ENCODE data around the gene HOXA4. TPM values are rescaled to one million over a fixed set of nuclear protein-coding genes. Genes with fewer than 3 reads are reported as not detected.

Gene HOXA4
- total RNA-seq, 1 experiment from 2014 or later, result 2.0 TPM

- peak; percentile 87 for TF ChIP-seq ZFX (IDR thresholded peaks at IDR 0.05)
- no peak for TF ChIP-seq CBX3 (IDR thresholded peaks at IDR 0.05; ENCODE audit: low read depth)
- TF ChIP-seq JUND (IDR thresholded peaks at IDR 0.05), result no peak
- TF ChIP-seq EGR1 (IDR thresholded peaks at IDR 0.05; ENCODE audit: low read depth), result no peak
- TF ChIP-seq FOSL1 (IDR thresholded peaks at IDR 0.05; ENCODE audit: low read depth), result no peak
- TF ChIP-seq MAX (IDR thresholded peaks at IDR 0.05), result no peak
Measured at GRCh38 chr7:27166531-27167505, 36.3 kb upstream of the HOXA4 start (continued).

- Histone ChIP-seq H3K36me3 (ENCODE audit: control insufficient read depth in 1 of 2, insufficient read depth in 2 of 2, low read length in 2 of 2) (peaks cover 0 to 4% of the 10 kb centered on the region in 2 experiments; a peak in 1 of 4 replicates), H4K20me1 (ENCODE audit: insufficient read depth) (no peaks in the 10 kb centered on the region), H3K79me2 (ENCODE audit: insufficient read depth, low read length) (peaks cover 93% of the 10 kb centered on the region), H3K27me3 (ENCODE audit: insufficient read depth, low read length) (no peaks in the 10 kb centered on the region), H3K4me3 (replicated peaks in 1 of 2; ENCODE audit: low read depth in 1 of 2, low read length in 2 of 2) (peak overlapping the region; percentile 77 to 84), H3K9me3 (ENCODE audit: control insufficient read depth in 1 of 2, insufficient read depth in 1 of 2, low read depth in 1 of 2, low read length in 2 of 2) (no peaks in the 10 kb centered on the region), H3K9me2 (ENCODE audit: insufficient read depth) (no peaks in the 10 kb centered on the region), H3K4me1 (ENCODE audit: control insufficient read depth in 1 of 2, insufficient read depth in 2 of 2, low read length in 2 of 2) (peaks cover 27 to 76% of the 10 kb centered on the region in 2 experiments), H3K4me2 (ENCODE audit: low read length) (peak overlapping the region; percentile 97), H2AFZ (ENCODE audit: low read depth, low read length, poor library complexity, severe bottlenecking) (no peak overlapping the region), H3K27ac (ENCODE audit: low read depth, low read length) (peak overlapping the region; percentile 91), H3K9ac (ENCODE audit: low read length) (peak overlapping the region; percentile 89)
- CTCF ChIA-PET, result interaction anchor here (1.3 to 6.6 kb wide), 2 partner anchors 10 to 13 kb away, joined by 4 to 32 read pairs; partner anchors contain the start of gene HOXA7
- TF ChIP-seq TCF7L2 (IDR thresholded peaks at IDR 0.05; ENCODE audit: borderline replicate concordance, extremely low read depth, insufficient read depth, insufficient read length) (no peak), POLR2AphosphoS5 (IDR thresholded peaks at IDR 0.05; ENCODE audit: low read depth, low read length) (0 out of 2 replicates have a peak, but pooled peaks have one; percentile 10), CEBPB (IDR thresholded peaks at IDR 0.05; ENCODE audit: low read depth) (no peak), YY1 (IDR thresholded peaks at IDR 0.05; ENCODE audit: extremely low read depth, insufficient replicate concordance, low read depth, low read length) (no peak)
- intact Hi-C loops (cut with micrococcal nuclease), result loop anchor here (10.0 kb wide), 1 partner anchor 1301 kb away; no protein-coding TSS in a partner anchor
- RAD21 ChIA-PET (ENCODE audit: low non-redundant PET in 1 of 2, low total read pairs in 2 of 2, uncharacterized antibody in 2 of 2, unreplicated experiment in 2 of 2), result no interaction called here
- ATAC-seq, result no peak
- POLR2A ChIA-PET, result interaction anchor here (1.0 kb wide), 1 partner anchor 10 kb away, joined by 4 read pairs; no protein-coding TSS in a partner anchor
- no peak for DNase-seq (ENCODE audit: low read depth, low spot score)
- TSS peak; percentile 60 for BruUV-seq (replicated peaks)
Measured at GRCh38 chr7:27165996-27166530, 35.5 kb upstream of the HOXA4 start.
